SK-N-SH (cell line): Measurements from ENCODE around the gene SCN8A.

ENCODE experiments used
- ELF1 ChIP-seq: IDR thresholded peaks from 2 replicates; pipeline ENCODE4 v1.4.0; 2012
- EP300 ChIP-seq, 2 experiments: IDR thresholded peaks; 2 replicates each; pipeline versions ENCODE4 v1.4.0 to v1.6.1; 2012; ENCODE audit warnings: borderline replicate concordance in 1 of 2, low read depth in 1 of 2, low read length in 1 of 2
- FOXM1 ChIP-seq: IDR thresholded peaks from 2 replicates; pipeline ENCODE4 v1.4.0; 2012; ENCODE audit warnings: low read depth, mild to moderate bottlenecking
- JUND ChIP-seq: IDR thresholded peaks from 2 replicates; pipeline ENCODE4 v1.4.0; 2012
- MEF2A ChIP-seq: IDR thresholded peaks from 2 replicates; pipeline ENCODE4 v1.4.0; 2012; ENCODE audit warnings: low read depth, borderline replicate concordance
- NRF1 ChIP-seq: IDR thresholded peaks from 2 replicates; pipeline ENCODE4 v1.6.1; 2012; ENCODE audit warnings: low read depth, mild to moderate bottlenecking, low read length
- POLR2AphosphoS5 ChIP-seq: IDR thresholded peaks from 2 replicates; pipeline ENCODE4 v1.6.1; 2012; ENCODE audit warnings: low read depth, low read length
- RAD21 ChIP-seq: IDR thresholded peaks from 2 replicates; pipeline ENCODE4 v1.6.1; 2012; ENCODE audit warnings: mild to moderate bottlenecking, low read length
- RCOR1 ChIP-seq: fragments of 150-350 bp; IDR thresholded peaks from 2 replicates; pipeline ENCODE4 v1.6.1; 2017; ENCODE audit warnings: antibody characterized with exemption, low read length
- RFX5 ChIP-seq: IDR thresholded peaks from 2 replicates; pipeline ENCODE4 v1.6.1; 2012; ENCODE audit warnings: mild to moderate bottlenecking, improper control_type of control experiment, low read length
- SIN3A ChIP-seq: IDR thresholded peaks from 2 replicates; pipeline ENCODE4 v1.6.1; 2012; ENCODE audit warnings: low read depth, mild to moderate bottlenecking, low read length, moderate library complexity, borderline replicate concordance
- TF ChIP-seq, protein P1 (sequence below): IDR thresholded peaks from 2 replicates; pipeline ENCODE4 v1.6.1; 2012; ENCODE audit warnings: mild to moderate bottlenecking, low read depth, low read length, moderate library complexity
- TF ChIP-seq, protein P2 (sequence below): IDR thresholded peaks from 2 replicates; pipeline ENCODE4 v1.4.0; 2012; ENCODE audit warnings: low read depth, borderline replicate concordance
- TF ChIP-seq, protein P3 (sequence below): fragments of 200-600 bp; sonication (generic); IDR thresholded peaks from 2 replicates; pipeline ENCODE4 v1.6.1; 2017; ENCODE audit warnings: antibody characterized with exemption, mild to moderate bottlenecking, moderate library complexity

DNA sequence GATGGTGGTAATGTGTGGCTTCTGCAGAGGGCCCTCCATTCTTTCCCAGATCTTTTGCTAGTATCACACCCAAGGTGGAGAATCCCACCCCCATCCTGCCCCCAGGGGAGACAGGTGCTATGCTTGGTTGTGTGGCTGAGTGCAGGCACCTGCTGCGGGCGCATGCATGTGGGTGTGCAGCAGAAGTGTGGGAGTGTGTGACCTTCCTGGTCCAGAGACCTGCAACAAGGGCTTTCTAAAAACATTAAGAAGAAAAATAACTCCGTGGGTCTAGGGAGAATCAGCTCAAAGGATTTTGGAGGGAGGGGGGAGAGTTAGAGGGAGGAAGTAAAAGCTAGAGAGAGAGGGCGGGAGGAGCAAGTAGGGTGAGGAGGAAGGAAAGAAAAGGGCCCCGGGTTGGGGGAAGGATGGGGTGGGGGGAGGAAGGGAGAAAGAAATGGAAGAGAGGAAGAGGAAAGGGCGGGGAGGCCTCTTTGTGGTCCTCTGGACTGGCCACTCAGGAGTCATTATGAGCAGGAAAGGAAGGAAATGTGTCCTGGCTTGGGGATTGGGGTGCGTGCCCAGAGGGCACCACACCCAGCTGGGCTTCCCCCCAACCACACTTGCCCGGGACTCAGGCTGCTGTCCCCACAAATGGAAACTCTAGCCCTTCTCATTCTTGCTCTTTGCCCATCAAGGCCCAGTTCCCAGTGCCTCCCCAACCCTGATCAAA lies 260.5 kb downstream of the SCN8A start:
- no peak for TF ChIP-seq NRF1
- TF ChIP-seq, protein P1, sequence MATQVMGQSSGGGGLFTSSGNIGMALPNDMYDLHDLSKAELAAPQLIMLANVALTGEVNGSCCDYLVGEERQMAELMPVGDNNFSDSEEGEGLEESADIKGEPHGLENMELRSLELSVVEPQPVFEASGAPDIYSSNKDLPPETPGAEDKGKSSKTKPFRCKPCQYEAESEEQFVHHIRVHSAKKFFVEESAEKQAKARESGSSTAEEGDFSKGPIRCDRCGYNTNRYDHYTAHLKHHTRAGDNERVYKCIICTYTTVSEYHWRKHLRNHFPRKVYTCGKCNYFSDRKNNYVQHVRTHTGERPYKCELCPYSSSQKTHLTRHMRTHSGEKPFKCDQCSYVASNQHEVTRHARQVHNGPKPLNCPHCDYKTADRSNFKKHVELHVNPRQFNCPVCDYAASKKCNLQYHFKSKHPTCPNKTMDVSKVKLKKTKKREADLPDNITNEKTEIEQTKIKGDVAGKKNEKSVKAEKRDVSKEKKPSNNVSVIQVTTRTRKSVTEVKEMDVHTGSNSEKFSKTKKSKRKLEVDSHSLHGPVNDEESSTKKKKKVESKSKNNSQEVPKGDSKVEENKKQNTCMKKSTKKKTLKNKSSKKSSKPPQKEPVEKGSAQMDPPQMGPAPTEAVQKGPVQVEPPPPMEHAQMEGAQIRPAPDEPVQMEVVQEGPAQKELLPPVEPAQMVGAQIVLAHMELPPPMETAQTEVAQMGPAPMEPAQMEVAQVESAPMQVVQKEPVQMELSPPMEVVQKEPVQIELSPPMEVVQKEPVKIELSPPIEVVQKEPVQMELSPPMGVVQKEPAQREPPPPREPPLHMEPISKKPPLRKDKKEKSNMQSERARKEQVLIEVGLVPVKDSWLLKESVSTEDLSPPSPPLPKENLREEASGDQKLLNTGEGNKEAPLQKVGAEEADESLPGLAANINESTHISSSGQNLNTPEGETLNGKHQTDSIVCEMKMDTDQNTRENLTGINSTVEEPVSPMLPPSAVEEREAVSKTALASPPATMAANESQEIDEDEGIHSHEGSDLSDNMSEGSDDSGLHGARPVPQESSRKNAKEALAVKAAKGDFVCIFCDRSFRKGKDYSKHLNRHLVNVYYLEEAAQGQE: no peak
- TF ChIP-seq, protein P2, sequence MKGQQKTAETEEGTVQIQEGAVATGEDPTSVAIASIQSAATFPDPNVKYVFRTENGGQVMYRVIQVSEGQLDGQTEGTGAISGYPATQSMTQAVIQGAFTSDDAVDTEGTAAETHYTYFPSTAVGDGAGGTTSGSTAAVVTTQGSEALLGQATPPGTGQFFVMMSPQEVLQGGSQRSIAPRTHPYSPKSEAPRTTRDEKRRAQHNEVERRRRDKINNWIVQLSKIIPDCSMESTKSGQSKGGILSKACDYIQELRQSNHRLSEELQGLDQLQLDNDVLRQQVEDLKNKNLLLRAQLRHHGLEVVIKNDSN: no peak
- no peak for TF ChIP-seq SIN3A
- no peak for TF ChIP-seq ELF1
- TF ChIP-seq, protein P3, sequence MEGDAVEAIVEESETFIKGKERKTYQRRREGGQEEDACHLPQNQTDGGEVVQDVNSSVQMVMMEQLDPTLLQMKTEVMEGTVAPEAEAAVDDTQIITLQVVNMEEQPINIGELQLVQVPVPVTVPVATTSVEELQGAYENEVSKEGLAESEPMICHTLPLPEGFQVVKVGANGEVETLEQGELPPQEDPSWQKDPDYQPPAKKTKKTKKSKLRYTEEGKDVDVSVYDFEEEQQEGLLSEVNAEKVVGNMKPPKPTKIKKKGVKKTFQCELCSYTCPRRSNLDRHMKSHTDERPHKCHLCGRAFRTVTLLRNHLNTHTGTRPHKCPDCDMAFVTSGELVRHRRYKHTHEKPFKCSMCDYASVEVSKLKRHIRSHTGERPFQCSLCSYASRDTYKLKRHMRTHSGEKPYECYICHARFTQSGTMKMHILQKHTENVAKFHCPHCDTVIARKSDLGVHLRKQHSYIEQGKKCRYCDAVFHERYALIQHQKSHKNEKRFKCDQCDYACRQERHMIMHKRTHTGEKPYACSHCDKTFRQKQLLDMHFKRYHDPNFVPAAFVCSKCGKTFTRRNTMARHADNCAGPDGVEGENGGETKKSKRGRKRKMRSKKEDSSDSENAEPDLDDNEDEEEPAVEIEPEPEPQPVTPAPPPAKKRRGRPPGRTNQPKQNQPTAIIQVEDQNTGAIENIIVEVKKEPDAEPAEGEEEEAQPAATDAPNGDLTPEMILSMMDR: no peak
- TF ChIP-seq EP300 (IDR thresholded peaks at IDR 0.05; ENCODE audit: borderline replicate concordance in 1 of 2, low read depth in 1 of 2, low read length in 1 of 2): no peak
- no peak for TF ChIP-seq RFX5
- TF ChIP-seq POLR2AphosphoS5: no peak
- TF ChIP-seq JUND: no peak
- no peak for TF ChIP-seq RCOR1
- TF ChIP-seq MEF2A: no peak
- no peak for TF ChIP-seq FOXM1
- no peak for TF ChIP-seq RAD21
